ENCODE results near the gene AP2B1.

The AP2B1 gene

DNA sequence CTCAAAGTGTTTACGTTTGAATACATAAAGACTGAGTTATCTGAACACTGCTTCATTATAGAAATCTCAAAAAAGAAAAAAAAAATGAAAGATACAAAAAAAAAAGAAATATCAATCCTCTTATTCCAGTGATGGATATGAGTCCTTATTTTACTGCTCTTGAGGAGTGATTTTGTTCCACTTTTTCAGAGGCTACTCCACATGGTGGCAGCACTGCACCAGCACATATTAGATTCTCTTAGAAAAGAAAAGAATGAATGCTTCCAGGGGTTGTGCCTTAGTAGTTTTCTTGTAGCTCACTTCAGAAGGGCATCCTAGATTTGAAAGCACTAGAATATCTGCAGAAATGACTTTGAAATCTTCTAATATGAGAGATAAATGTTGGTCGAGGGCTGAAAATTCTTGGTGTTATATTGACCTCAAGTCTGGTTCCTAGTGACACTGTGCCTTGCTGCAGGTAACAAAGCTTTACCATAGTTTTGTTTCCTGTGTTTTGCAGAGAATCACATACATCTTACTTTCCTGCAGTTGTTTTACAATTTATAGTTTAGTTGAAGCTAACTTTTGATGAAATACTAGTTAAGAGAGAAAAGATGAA is 25.9 kb downstream of the AP2B1 start:
- no peak for DNase-seq (ENCODE audit: low spot score)

DNA sequence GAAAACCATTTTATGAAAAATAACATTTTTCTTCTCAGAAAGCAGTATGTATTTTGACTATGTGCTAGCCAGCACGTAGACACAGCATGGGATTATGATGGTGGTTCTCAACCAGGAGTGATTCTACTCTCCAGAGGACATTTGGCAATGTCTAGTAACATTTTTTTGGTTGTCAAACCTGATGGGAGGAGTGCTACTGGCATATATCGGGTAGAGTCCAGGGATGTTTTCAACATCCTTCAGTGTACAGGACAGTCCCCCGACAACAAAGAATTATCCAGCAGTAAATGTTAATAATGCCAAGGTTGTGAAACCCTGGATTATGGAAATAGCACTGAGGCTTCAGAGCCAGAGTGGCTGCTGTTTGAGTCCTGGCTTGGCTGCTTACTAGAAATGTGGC is 27.7 kb downstream of the AP2B1 start:
- DNase-seq (ENCODE audit: low spot score), result no peak
- TF ChIP-seq, protein P1, sequence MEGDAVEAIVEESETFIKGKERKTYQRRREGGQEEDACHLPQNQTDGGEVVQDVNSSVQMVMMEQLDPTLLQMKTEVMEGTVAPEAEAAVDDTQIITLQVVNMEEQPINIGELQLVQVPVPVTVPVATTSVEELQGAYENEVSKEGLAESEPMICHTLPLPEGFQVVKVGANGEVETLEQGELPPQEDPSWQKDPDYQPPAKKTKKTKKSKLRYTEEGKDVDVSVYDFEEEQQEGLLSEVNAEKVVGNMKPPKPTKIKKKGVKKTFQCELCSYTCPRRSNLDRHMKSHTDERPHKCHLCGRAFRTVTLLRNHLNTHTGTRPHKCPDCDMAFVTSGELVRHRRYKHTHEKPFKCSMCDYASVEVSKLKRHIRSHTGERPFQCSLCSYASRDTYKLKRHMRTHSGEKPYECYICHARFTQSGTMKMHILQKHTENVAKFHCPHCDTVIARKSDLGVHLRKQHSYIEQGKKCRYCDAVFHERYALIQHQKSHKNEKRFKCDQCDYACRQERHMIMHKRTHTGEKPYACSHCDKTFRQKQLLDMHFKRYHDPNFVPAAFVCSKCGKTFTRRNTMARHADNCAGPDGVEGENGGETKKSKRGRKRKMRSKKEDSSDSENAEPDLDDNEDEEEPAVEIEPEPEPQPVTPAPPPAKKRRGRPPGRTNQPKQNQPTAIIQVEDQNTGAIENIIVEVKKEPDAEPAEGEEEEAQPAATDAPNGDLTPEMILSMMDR (IDR thresholded peaks at IDR 0.05; ENCODE audit: extremely low read depth, missing control alignments), result no peak

More for the DNA sequence above, 25.9 kb downstream of the AP2B1 start:
- TF ChIP-seq, protein P1 (IDR thresholded peaks at IDR 0.05; ENCODE audit: extremely low read depth, missing control alignments), result peak; percentile 37

DNA sequence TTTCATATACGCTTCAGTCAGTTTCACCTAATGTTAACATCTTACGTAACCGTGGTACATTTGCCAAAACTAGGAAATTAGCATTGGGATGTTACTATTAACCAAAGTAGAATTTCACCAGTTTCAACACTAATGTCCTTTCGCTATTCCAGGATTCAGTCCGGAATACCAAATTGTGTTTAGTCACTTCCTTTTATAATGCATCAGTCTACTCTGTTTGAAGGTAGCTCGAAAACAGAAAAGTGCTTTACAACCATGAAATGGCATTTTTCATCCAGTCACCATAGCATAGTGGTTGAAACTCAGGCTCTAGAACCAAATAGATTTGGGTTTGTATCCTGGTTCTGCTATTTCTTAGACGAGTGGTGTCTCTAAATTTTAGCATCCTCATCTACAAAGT is 29.4 kb downstream of the AP2B1 start:
- TF ChIP-seq, protein P1 (IDR thresholded peaks at IDR 0.05; ENCODE audit: extremely low read depth, missing control alignments), result no peak
- no peak for DNase-seq (ENCODE audit: low spot score)

DNA sequence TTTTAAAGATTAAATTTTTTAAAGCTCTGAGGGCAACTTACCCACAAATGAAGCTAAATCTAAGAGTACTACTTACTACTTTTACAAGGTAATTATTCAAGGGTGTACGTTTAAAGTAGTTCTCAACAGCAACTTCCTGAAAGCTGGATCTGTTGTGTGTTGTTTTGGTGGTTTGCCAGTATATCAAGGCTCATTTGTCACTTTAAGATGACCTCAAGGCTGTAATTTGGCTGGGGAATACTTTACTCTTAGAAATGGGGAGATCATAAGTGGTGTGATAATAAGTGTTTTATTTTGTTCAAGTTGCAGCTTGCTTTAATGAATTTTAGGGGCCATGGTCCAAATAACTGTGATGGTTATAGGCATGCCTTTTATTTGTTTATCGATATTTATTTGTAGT is 30.4 kb downstream of the AP2B1 start:
- TF ChIP-seq, protein P1 (IDR thresholded peaks at IDR 0.05; ENCODE audit: extremely low read depth, missing control alignments), result no peak
- no peak for DNase-seq (ENCODE audit: low spot score)

DNA sequence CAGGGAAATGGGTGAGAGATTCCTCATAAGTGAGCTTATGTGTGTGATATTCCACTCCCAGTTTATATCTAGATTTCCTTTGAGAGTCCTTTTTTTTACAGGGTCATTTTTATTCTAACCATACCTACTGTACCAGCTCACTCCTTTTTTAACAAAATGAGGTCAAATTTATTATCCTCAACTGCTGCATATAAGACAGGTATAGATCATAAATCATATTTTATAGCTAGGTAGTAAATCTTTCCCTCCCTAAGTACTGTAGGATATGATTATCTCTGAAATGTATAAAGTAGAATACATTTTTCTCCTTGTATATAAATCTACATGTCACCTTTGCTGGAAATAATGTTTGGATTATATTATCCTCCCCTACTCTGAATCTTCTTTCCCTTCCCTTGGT is 31.5 kb downstream of the AP2B1 start:
- no peak for DNase-seq (ENCODE audit: low spot score)
- TF ChIP-seq, protein P1 (IDR thresholded peaks at IDR 0.05; ENCODE audit: extremely low read depth, missing control alignments), result no peak

DNA sequence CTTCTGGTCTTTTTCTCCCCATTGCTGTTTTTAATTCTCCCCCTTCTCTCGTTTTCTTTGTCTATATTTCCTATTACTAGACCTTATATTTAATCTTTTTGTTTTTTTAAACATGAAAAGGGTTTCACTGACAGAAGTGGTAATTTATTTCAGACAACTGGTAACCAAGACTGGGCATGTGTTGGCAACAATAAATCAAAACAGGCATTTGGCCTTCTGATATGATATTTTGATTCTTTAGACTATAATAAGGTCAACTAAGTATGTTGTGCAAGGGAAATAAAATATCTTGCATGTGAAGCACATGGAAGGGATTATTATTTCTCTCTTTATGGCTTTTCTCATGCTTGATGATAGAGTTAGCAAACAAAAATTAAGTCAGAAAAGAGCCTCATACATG is 34.6 kb downstream of the AP2B1 start:
- TF ChIP-seq, protein P1 (IDR thresholded peaks at IDR 0.05; ENCODE audit: extremely low read depth, missing control alignments), result no peak
- DNase-seq (ENCODE audit: low spot score), result no peak

DNA sequence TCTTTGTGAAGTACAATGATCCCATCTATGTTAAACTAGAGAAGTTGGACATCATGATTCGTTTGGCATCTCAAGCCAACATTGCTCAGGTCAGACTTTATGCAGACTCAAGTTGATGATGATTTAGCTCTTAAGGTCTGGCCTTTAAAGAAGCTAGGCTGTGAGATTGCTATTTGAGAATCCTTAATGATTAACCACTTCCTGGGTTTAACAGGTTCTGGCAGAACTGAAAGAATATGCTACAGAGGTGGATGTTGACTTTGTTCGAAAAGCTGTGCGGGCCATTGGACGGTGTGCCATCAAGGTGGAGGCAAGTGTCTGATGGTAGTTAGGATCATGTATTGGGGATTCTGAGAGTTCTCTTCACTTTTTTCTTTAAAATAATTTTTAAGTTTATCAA is 40.3 kb downstream of the AP2B1 start:
- TF ChIP-seq, protein P1 (IDR thresholded peaks at IDR 0.05; ENCODE audit: extremely low read depth, missing control alignments), result no peak
- no peak for DNase-seq (ENCODE audit: low spot score)

Measured in GM20000 (cell line).